GM18867 (cell line): ENCODE measurements around the gene MEF2A.
A peak's percentile ranks its signal among the peaks of the same experiment; 100 is the strongest.

Experiments used
- ATAC-seq: cut with Tn5 transposase; IDR thresholded peaks from one replicate; pipeline ENCODE4 v1.9.1; 2021; ENCODE audit warnings: mild to moderate bottlenecking, moderate library complexity; ENCODE audit not compliant: unreplicated experiment

MEF2A gene

DNA sequence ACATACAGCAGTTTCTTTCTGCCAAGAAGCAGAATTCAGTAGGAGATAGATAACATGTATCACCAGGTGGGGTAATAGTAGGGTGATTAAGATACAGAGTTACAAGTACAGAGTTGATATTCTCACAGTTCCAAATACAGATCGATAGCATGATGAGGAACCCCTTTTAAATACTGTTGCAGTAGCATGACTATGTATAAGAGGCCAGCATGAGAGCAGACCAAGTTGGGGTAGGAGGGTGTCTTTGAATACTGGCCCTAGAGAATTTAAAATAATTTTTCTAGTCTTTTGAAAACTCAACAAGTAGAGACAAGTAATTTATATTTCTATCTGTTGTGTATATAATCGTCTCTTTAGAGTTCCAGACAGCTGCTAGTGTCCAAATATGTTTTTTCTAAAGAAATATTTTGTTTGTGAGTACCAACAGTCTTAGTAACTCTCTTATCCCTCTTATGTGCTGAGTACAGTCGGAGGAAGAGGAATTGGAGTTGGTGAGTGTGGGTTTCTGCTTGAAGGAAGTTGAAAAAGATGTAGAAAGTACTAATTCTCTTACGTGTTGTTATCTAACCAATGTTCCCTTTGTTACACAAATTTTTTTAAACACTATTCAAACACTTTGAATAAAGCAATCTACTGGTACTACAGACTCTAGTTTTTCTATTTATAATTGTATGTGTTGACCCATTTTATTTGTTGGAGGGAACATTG lies 137.3 kb downstream of the MEF2A start:
- ATAC-seq, result no peak

DNA sequence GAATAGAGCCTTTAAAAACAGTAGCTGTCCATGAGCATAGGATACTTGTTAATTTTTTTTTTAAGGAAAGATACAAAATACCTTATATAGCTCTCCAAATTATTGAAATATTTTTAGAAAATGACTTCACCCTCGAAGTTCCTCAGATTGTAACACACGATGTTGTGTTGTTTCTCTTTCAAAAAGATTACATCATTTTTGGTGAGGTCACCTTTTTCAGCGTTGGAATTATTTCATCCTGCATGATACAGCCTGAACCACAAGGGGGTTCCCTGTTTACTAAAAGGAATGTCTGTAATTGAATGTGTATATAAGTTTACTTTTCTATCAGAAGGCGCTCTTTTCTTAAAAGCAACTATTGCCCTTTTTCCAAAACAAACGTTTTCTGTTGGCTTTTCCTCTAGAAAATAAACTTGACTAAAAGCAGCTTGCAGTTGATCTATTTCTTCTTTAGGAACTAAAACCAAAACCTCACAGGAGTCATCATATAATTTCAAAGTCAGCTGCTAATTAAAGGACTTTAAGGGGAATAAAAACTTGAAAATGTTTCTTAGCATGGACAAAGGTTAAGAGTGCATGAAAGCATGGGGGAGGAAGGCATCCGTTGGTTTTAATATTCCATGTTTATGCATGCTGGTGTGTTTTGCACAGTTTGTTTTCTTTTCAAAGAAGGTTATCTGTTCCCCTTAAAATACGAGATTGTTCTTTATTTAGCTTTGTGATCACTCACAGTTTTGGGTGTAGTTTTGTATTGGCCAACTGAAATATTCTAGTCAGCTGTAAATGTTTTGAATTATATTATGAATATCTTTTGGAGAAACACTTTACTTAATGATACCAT lies 138.0 kb downstream of the MEF2A start:
- ATAC-seq, result peak; percentile 41

GRCh38 chr15:99704444-99704838 lies 138.7 kb downstream of the MEF2A start:
- peak; percentile 57 for ATAC-seq

GRCh38 chr15:99706557-99707303 lies 140.9 kb downstream of the MEF2A start:
- peak; percentile 28 for ATAC-seq

- peak; percentile 45 for ATAC-seq
These were observed 141.9 kb downstream of the MEF2A start for GRCh38 chr15:99707473-99708270.

DNA sequence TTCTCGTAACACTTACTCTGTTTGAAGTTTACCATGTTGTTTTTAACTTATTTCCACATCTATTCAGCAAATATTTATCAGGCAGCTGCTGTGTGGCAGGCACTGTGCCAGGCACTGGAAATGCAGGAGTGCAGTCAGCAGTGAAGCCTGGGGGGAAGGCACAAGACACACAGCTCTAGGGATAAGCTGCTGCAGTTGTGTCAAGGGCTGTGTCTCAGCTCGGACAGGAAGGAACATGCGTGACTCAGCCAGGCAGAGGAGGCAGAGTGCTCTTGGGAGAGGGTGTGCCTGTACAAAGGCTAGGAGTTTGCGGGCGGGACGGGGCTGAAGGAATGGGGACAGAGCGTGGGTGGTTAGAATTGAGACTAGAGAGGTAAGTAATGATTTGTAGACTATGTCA lies 142.8 kb downstream of the MEF2A start:
- ATAC-seq, result no peak

- no peak for ATAC-seq
These were observed 143.6 kb downstream of the MEF2A start for GRCh38 chr15:99709243-99709986.

GRCh38 chr15:99711625-99712024 lies 145.8 kb downstream of the MEF2A start:
- ATAC-seq, result no peak

DNA sequence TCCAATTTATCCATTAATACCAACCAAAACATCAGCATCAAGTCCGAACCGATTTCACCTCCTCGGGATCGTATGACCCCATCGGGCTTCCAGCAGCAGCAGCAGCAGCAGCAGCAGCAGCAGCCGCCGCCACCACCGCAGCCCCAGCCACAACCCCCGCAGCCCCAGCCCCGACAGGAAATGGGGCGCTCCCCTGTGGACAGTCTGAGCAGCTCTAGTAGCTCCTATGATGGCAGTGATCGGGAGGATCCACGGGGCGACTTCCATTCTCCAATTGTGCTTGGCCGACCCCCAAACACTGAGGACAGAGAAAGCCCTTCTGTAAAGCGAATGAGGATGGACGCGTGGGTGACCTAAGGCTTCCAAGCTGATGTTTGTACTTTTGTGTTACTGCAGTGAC lies 146.6 kb downstream of the MEF2A start:
- ATAC-seq, result no peak

DNA sequence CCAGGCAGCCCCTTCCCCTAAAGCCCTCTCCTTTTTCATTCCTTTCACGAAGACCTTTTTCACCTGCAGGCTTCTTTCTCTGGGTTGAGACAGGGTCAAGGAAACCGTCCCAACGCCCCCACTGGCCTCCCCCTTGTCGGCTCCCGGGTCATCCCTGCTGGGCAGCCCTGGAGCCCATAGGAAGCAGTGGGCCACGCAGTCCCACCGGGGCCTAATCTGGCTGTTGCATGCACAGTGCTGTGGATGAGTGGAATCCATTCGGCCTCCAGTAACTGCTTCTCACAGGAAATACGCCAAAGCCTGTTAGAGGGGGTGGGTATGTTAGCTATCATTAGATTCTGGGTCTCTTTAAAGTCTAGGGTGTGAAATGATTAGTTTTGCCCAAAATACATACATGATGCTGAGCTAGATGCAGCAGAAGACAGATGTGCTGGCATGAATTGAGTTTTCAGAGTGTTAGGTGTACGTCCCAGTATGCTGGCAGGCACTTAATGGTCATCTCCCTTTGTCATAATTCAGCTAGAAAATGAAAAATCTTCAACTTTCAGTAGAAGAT lies 150.8 kb downstream of the MEF2A start:
- ATAC-seq, result no peak

- no peak for ATAC-seq
These were observed 151.6 kb downstream of the MEF2A start for GRCh38 chr15:99717161-99718009.

- ATAC-seq, result no peak
These were observed 152.6 kb downstream of the MEF2A start for GRCh38 chr15:99718421-99718820.

DNA sequence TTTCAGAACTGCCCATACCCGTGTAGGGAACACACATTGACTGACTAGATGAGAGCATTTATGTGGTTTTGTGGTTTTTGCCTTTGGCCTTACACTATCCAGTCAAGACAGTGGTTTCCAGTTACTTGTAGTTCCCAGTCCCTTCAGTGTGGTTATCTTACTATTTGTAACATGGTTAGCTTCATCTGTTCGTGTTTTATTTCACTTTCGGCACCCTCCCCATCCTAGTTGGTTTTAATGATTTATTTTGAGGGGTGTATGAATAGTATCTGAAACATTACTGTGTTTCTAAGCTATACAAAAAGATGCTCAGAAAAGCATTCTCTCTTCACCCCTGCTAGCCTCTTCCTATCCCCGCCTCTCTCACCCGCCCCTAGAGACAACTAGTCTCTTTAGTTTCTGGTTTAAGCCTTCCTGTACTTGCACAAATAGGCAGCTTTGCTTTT lies 153.3 kb downstream of the MEF2A start:
- peak; percentile 84 for ATAC-seq

DNA sequence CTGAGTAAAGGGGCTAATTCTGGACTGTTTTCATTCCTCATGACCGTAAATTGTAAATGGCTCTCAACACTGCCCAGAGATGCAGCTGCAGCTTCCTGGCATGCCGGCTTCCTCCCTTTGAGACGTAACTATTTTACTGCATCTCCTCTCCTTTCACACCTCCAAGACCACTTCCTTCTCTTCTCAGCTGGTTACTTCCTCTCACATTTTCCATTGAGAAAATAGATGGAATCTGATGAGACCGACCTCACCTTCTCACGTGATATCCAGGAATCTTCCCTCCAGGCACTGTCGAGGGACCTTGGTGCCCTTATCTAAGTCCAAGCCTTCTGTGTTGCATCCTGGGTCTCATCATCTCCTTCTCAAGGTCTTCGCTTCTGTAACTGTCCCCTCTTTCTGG lies 154.7 kb downstream of the MEF2A start:
- ATAC-seq, result no peak

- no peak for ATAC-seq
These were observed 155.5 kb downstream of the MEF2A start for GRCh38 chr15:99721104-99721778.

DNA sequence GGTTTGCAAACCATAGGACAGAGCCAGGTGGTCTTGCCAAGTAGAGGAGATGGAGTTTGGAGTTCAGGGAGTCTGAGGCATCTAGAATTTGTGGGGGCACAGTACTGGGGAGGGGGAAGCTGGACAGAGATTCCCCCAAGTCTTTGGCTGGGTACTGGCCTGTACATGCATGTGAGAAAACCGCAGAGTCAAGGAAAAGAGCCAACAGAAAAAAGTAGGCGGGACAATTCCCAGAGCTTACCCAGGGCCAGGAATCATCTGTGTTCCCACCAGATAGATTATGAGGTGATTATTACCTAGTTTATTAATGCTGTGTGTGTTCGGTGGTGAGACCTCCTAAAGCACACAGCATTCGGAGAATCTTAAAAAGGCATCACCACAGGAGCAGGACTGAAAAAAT lies 156.1 kb downstream of the MEF2A start:
- no peak for ATAC-seq

DNA sequence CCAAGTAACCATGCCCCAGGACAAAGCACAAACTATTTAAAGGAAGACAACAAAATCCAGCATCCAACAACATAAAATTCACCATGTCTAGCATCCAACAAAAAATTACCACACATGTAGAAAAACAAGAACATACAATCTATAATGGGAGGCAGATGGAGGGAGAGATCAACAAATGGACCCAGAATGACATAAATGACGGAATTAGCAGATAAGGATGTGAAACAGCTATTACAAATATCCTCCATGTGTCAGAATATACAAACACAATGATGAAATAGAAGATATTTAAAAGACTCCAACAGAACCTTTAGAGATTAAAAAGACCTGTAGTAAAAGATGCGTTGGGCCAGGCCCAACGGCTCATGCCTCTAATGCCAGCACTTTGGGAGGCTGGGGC lies 156.6 kb downstream of the MEF2A start:
- no peak for ATAC-seq

GRCh38 chr15:99726333-99726732 lies 160.5 kb downstream of the MEF2A start:
- no peak for ATAC-seq
